Measurements from ENCODE around the gene CENPS. TPM values are rescaled to one million over a fixed set of nuclear protein-coding genes. Genes with fewer than 3 reads are reported as not detected.
A peak's percentile ranks its signal among the peaks of the same experiment; 100 is the strongest.
"Not testable (repeated sequence)": the region's sequence is repeated elsewhere in the genome, so short reads cannot be mapped to it uniquely, and the experiment has no call there.

Gene CENPS
- total RNA-seq, 1 donor from 2014 or later: 9.8 TPM

GRCh38 chr1:10419351-10419750 lies 10.9 kb upstream of the CENPS start:
- Mint-ChIP-seq H3K36me3 (ENCODE audit: low read depth, unreplicated experiment) (peaks cover 49% of the 10 kb centered on the region), H3K9me3 (ENCODE audit: unreplicated experiment) (no peaks in the 10 kb centered on the region), H3K4me1 (ENCODE audit: unreplicated experiment) (peaks cover 6% of the 10 kb centered on the region), H3K27me3 (ENCODE audit: unreplicated experiment) (peaks cover 7% of the 10 kb centered on the region), H3K4me3 (ENCODE audit: unreplicated experiment) (peak overlapping the region; percentile 19), H3K27ac (ENCODE audit: unreplicated experiment) (no peak overlapping the region)
- DNase-seq (ENCODE audit: low spot score): no peak
- no peak for TF ChIP-seq CTCF (IDR thresholded peaks at IDR 0.05; ENCODE audit: unreplicated experiment)

GRCh38 chr1:10421637-10422036 lies 8.6 kb upstream of the CENPS start:
- Mint-ChIP-seq H3K36me3 (ENCODE audit: low read depth, unreplicated experiment) (peaks cover 36% of the 10 kb centered on the region), H3K27me3 (ENCODE audit: unreplicated experiment) (peaks cover 6% of the 10 kb centered on the region), H3K4me1 (ENCODE audit: unreplicated experiment) (no peaks in the 10 kb centered on the region), H3K4me3 (ENCODE audit: unreplicated experiment) (no peak overlapping the region), H3K9me3 (ENCODE audit: unreplicated experiment) (no peaks in the 10 kb centered on the region), H3K27ac (ENCODE audit: unreplicated experiment) (no peak overlapping the region)
- TF ChIP-seq CTCF (IDR thresholded peaks at IDR 0.05; ENCODE audit: unreplicated experiment): no peak
- no peak for DNase-seq (ENCODE audit: low spot score)

- DNase-seq (ENCODE audit: low spot score): no peak
- no peak for TF ChIP-seq CTCF (IDR thresholded peaks at IDR 0.05; ENCODE audit: unreplicated experiment)
- Mint-ChIP-seq H3K4me1 (ENCODE audit: unreplicated experiment) (no peaks in the 10 kb centered on the region), H3K36me3 (ENCODE audit: low read depth, unreplicated experiment) (peaks cover 19% of the 10 kb centered on the region), H3K9me3 (ENCODE audit: unreplicated experiment) (no peaks in the 10 kb centered on the region), H3K4me3 (ENCODE audit: unreplicated experiment) (no peak overlapping the region), H3K27me3 (ENCODE audit: unreplicated experiment) (peaks cover 6% of the 10 kb centered on the region), H3K27ac (ENCODE audit: unreplicated experiment) (no peak overlapping the region)
These were observed 6.2 kb upstream of the CENPS start for GRCh38 chr1:10424034-10424433.

- Mint-ChIP-seq H3K27ac (ENCODE audit: unreplicated experiment) (no peak overlapping the region), H3K27me3 (ENCODE audit: unreplicated experiment) (no peaks in the 10 kb centered on the region), H3K9me3 (ENCODE audit: unreplicated experiment) (no peaks in the 10 kb centered on the region), H3K4me1 (ENCODE audit: unreplicated experiment) (peaks cover under 1% of the 10 kb centered on the region), H3K4me3 (ENCODE audit: unreplicated experiment) (no peak overlapping the region), H3K36me3 (ENCODE audit: low read depth, unreplicated experiment) (peaks cover 13% of the 10 kb centered on the region)
- no peak for DNase-seq (ENCODE audit: low spot score)
- no peak for TF ChIP-seq CTCF (IDR thresholded peaks at IDR 0.05; ENCODE audit: unreplicated experiment)
These were observed 5.6 kb upstream of the CENPS start for GRCh38 chr1:10424651-10425050.

GRCh38 chr1:10425826-10426534 lies 4.3 kb upstream of the CENPS start:
- H3K4me1 Mint-ChIP-seq (ENCODE audit: unreplicated experiment); H3K36me3 Mint-ChIP-seq (ENCODE audit: low read depth, unreplicated experiment); H3K4me3 Mint-ChIP-seq (ENCODE audit: unreplicated experiment); H3K9me3 Mint-ChIP-seq (ENCODE audit: unreplicated experiment); DNase-seq (ENCODE audit: low spot score); H3K27ac Mint-ChIP-seq (ENCODE audit: unreplicated experiment); H3K27me3 Mint-ChIP-seq (ENCODE audit: unreplicated experiment): not testable (repeated sequence)

GRCh38 chr1:10426535-10426848 lies 3.7 kb upstream of the CENPS start:
- H3K4me1 Mint-ChIP-seq (ENCODE audit: unreplicated experiment): peaks cover 11% of the 10 kb centered on the region
- DNase-seq (ENCODE audit: low spot score); H3K36me3 Mint-ChIP-seq (ENCODE audit: low read depth, unreplicated experiment); H3K4me3 Mint-ChIP-seq (ENCODE audit: unreplicated experiment); H3K27me3 Mint-ChIP-seq (ENCODE audit: unreplicated experiment); H3K27ac Mint-ChIP-seq (ENCODE audit: unreplicated experiment); H3K9me3 Mint-ChIP-seq (ENCODE audit: unreplicated experiment): not testable (repeated sequence)

All from endothelial cell (in vitro differentiated cells).